GM19025 (cell line): ENCODE measurements around the gene TADA2B.
A peak's percentile ranks its signal among the peaks of the same experiment; 100 is the strongest.
"Not testable (repeated sequence)": the region's sequence is repeated elsewhere in the genome, so short reads cannot be mapped to it uniquely, and the experiment has no call there.

Experiments
- ATAC-seq: cut with Tn5 transposase; IDR thresholded peaks from one replicate; pipeline ENCODE4 v1.9.1; 2021; ENCODE audit warnings: mild to moderate bottlenecking, low read depth, moderate library complexity; ENCODE audit not compliant: unreplicated experiment

TADA2B gene

DNA sequence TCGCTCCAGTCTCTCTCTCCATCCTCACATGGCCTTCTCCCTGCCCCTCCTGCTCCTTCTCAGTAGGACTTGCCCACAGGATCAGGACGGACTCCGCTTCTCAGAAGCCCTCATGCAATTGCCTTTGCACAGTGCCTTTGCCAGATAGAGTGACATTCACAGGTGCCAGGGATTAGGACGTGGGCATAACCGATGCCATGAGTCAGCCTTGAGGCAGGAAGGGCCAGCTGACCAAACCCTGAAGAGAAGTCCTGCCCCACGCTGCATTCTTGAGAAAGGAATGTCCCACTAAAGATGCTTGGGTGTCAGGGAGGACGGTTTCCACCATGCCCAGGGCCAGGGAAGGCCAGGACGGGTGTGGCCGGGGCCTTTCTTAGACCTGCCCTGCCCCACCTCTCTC, 31.3 kb downstream of the TADA2B start:
- ATAC-seq, result no peak

DNA sequence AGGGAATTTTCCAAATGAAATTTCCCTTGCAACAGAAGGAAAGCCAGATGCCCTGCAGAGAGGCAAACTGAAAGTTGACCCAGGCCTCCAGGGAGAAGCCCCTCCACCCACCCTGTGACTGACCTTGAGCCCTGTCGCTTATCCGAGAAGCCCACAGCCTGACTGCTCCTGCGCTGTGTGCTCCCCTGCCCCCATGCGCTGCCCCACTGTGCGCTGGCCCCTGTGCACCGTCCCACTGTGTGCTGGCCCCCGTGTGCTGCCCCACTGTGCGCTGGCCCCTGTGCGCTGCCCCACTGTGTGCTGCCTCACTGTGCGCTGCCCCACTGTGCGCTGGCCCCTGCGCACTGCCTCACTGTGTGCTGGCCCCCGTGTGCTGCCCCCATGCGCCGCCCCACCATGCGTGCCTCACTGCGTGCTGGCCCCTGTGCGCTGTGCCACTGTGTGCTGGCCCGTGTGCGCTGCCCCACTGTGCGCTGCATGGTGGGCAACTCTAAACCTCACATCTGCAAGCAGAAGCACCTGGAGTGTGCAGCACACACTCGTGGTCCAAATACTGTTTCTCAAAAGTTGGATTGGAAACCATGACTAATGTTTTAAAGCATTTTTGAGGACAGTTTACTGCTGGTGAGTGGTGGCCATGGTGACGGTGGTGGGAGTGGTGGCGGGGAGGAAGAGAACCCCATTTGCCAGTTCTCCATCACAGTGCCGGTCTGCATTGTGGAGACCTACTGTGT, 33.0 kb downstream of the TADA2B start:
- no peak for ATAC-seq

DNA sequence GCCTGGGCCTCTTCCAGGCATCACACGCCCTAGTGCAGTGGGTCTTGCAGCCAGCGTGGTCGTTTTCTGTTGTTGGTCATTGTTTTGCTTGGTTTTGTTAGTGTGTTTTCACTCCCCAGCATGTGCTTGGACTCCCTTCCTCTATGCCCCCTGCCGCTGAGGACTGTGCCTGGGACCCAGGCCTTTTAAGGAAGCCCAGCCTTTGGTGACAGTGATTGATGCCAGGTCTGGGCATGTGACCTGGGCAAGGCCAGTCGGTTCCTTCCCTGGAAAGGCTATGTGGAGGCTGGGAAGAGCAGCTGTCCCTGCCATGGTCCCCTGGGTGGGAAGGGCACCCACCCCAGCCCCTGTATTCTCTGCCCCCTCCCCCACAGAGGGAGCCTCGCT, 33.5 kb downstream of the TADA2B start:
- no peak for ATAC-seq

GRCh38 chr4:7077371-7077770, 34.2 kb downstream of the TADA2B start:
- ATAC-seq, result no peak

DNA sequence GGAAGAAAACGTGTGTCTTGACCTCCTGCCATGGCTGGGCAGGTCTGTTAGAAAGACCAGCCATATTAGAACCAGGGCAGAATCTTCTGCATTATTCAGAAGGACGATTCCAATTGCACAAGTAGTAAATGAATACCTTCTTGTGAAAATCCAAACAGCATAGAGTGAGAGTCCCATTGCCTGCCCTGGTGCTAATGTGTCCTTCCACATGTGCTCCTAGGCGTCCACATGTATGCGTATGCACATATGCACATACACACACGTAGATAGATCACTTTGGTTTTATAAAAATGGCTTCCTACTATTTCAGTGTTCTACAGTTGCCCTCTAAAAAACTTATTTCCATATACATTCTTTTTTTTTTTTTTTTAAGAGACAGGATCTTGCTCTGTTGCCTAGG, 34.9 kb downstream of the TADA2B start:
- ATAC-seq, result no peak

DNA sequence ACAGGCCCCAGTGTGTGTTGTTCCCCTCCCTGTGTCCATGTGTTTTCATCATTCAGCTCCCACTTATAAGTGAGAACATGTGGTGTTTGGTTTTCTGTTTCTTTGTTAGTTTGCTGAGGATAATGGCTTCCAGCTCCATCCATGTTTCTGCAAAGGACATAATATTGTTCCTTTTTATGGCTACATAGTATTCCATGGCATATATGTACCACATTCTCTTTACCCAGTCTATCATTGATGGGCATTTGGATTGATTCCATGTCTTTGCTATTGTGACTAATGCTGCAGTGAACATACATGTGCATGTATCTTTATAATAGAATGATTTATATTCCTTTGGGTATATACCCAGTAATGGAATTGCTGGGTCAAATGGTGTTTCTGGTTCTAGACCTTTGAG, 36.3 kb downstream of the TADA2B start:
- not testable (repeated sequence) for ATAC-seq

- not testable (repeated sequence) for ATAC-seq
These were observed 36.7 kb downstream of the TADA2B start for GRCh38 chr4:7079909-7080308.

DNA sequence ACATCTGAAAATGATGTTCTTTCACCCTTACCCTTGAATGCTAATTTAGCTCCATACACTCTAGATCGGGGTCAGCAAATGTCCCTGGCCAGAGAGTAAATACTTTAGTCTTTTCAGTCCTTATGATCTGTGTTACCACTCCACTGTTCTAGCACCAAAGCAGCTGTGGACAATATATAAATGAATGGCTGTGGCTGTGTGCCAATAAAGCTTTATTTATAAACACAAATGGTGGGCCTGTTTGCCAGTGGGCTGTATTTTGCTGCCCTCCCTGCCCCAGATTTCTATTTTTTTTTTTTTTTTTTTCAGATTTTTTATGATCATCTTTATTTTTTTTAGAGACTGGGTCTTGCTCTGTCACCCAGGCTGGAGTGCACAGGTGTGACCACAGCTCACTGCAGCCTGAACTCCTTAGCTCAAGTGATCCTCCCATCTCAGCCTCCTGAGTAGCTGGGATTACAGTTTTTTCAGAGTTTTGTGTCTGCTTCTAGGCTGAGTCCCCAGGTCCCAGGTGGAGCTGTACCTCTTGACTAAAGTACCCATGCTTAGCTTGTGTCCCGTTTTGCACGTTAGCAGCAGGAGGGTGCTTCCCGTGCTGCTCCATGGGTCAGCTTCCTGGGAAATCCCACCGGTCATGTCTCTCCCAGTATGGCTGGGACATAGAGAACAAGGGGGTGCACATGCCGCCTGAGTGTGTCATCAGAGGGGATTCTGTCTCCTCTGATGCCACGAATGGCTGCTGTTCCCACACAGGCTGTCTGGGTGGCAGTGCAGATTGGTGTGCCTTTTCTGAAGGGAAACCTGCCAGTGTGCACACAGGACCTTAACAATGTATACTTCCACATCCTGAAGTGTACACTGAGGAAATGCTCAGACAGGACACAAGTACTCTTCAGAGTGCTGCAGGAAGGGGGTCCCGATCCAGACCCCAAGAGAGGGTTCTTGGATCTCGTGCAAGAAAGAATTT, 40.7 kb downstream of the TADA2B start:
- no peak for ATAC-seq

GRCh38 chr4:7084564-7084961, 41.4 kb downstream of the TADA2B start:
- not testable (repeated sequence) for ATAC-seq

DNA sequence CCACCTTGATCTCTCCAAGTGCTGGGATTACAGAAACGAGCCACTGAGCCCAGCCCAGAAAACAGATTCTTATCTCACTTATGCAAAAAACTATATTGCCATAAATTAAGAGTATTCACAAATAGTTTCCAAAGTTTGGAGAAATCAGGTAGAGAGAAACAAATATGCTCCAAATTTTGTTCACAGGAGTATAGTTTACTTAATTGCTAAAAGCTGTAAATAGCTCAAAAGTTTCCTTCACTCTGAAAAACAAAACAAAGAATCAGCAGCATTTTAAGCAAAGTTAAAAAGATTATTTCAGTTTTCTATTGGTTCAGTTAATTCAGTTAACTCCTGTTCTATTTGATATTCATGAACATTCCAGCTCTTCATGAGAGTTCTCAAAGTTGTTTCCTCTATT, 43.2 kb downstream of the TADA2B start:
- no peak for ATAC-seq

- ATAC-seq, result no peak
These were observed 43.9 kb downstream of the TADA2B start for GRCh38 chr4:7087036-7087435.

- ATAC-seq, result no peak
These were observed 46.2 kb downstream of the TADA2B start for GRCh38 chr4:7089213-7089986.

DNA sequence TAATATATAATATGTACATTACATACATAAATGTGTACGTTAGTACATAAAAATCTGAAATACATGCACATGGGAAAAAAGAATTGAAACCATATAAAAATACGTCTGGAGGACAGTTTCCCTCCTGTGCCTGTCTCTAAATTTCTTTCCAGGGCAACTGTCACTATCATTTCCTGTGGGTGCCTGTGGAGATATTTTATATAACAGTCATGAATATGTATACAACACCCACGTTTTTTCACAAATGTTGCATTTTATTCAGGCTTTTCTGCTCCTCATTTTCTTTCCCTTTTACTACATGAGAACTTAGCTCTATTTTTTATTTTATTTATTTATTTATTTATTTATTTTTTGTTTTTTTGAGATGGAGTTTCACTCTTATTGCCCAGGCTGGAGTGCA, 48.9 kb downstream of the TADA2B start:
- no peak for ATAC-seq

- ATAC-seq, result no peak
These were observed 51.7 kb downstream of the TADA2B start for GRCh38 chr4:7094916-7095315.

DNA sequence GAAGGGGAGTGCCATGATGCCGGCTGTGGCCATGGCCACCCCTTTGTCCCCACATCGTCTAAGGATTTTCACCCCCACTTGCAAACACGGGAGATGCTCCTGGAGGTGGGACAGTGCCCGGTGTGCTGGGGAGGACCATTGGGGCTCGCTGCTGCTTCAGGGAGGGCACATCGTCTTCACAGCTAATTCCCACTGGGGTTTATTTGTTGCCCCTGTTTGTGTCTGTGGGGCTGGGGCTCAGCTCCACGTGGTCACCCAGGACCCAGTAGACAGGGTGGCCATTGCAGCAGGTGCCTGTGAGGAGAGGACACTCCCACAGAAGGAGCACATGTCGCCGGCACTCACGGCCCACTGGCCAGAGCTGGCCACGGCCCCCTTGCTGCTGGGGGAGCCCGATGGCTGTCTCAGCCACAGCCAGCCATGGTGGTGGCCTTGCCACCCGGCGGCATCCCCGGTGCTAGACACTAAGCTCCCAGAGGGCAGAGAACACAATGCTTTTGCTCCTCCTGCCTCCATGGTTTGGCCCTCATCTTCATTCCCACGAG, 52.5 kb downstream of the TADA2B start:
- ATAC-seq, result no peak

DNA sequence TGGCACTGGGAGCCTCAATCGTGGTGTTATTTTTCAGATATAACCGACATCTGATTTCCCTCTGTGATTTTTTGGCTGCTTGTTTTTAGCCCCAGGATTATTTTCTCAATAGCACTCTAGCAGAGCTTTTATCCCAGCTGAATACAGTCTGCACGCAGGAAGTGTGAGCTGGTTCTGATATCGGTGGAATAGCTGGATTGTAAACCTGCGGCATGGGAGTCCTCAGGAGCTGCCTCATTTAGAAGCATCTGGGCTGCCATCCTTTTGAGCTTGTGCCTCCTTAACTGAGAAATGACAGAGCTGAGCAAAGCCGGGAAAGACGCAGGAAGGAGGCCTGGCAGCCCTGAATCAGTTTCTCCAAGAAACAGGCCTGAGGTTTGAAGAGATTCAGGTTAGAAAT, 53.1 kb downstream of the TADA2B start:
- ATAC-seq, result no peak

DNA sequence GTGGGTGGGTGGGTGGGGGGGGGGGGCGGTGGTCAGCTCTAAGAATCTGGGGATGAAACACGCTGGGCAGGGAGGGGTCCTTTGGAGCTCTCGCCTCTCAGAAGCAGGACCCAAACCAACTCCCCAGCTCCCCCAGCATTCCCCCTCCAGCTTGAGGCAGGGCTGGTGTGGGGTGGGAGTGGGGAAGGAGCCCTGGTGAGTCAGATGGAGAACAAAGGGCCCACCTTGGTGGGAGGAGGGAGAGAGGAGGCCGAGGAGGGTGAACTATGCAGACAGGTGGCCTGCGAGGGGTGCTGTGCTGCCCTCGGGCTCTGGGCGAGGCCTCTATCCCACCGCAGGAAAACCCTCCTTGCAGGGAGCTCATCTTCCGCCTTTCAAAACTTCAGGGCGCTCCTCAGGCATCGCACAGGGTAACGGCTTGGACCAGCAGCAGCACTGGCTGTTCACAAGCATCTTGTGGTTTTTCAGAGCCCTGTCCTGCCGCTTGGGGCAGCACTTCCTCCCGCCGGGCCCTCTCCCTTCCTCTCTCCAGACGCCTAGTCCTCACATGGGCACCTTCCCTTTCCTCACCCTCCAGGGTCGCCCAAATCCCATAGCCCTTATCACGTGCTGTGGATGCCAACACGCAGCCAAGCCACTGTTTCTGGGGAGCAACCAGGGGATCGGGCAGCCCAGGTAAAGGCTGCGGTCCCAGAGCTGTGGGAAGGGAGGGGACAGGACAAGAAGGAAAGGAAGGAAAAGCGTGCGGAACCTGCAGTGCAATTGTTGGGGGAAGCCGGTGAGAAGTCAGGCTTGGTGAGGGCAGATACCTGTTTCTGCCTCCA, 58.7 kb downstream of the TADA2B start:
- peak; percentile 54 for ATAC-seq

DNA sequence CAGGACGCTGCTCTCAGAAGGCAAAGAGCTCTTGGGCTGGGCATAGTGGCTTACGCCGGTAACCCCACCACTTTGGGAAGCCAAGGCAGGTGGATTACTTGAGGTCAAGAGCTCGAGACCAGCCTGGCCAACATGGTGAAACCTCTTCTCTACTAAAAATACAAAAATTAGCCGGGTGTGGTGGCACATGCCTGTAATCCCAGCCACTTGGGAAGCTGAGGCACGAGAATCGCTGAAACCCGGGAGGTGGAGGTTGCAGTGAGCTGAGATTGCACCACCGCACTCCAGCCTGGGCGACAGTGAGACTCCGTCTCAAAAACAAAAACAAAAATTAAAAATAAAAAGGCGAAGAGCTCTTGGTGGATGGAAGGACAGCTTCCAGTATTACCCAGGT, 59.3 kb downstream of the TADA2B start:
- ATAC-seq, result not testable (repeated sequence)

- peak; percentile 81 for ATAC-seq
These were observed 59.9 kb downstream of the TADA2B start for GRCh38 chr4:7103031-7103606.
